Parathyroid adenoma (tissue), 2 donors: Measurements from ENCODE around the gene GDNF.

Source experiments
- H2AFZ ChIP-seq: fragments of 300-600 bp; sonication (generic); one replicate; pipeline ENCODE4 v1.7.0; 2017; ENCODE audit warnings: antibody characterized with exemption, mild to moderate bottlenecking
- H3K27ac ChIP-seq: fragments of 300-600 bp; sonication (generic); one replicate; pipeline ENCODE4 v1.7.0; 2017
- H3K27me3 ChIP-seq: fragments of 300-600 bp; sonication (generic); one replicate; pipeline ENCODE4 v1.7.0; 2017; ENCODE audit warnings: low read length; ENCODE audit not compliant: control insufficient read depth, insufficient read depth
- H3K36me3 ChIP-seq: fragments of 300-600 bp; sonication (generic); one replicate; pipeline ENCODE4 v1.7.0; 2017; ENCODE audit warnings: low read length; ENCODE audit not compliant: control insufficient read depth, insufficient read depth
- H3K4me1 ChIP-seq: fragments of 300-600 bp; sonication (generic); one replicate; pipeline ENCODE4 v1.7.0; 2017; ENCODE audit warnings: control low read depth
- H3K4me2 ChIP-seq: fragments of 300-600 bp; sonication (generic); one replicate; pipeline ENCODE4 v1.7.0; 2017; ENCODE audit warnings: low read length
- H3K4me3 ChIP-seq: fragments of 300-600 bp; sonication (generic); one replicate; pipeline ENCODE4 v1.7.0; 2017; ENCODE audit warnings: low read depth, low read length
- H3K79me2 ChIP-seq: fragments of 300-600 bp; sonication (generic); one replicate; pipeline ENCODE4 v1.7.0; 2017; ENCODE audit warnings: control low read depth
- H3K9ac ChIP-seq: fragments of 300-600 bp; sonication (generic); one replicate; pipeline ENCODE4 v1.7.0; 2017; ENCODE audit warnings: mild to moderate bottlenecking
- H3K9me3 ChIP-seq: fragments of 300-600 bp; sonication (generic); one replicate; pipeline ENCODE4 v1.7.0; 2017; ENCODE audit warnings: low read length; ENCODE audit not compliant: control insufficient read depth
- TF ChIP-seq, protein P1 (sequence below): fragments of 300-600 bp; sonication (generic); IDR thresholded peaks from one replicate; pipeline ENCODE4 v1.7.0; 2017; ENCODE audit warnings: antibody characterized with exemption, mild to moderate bottlenecking
- donor health status: primary hyperparathyroidism.

GDNF gene

DNA sequence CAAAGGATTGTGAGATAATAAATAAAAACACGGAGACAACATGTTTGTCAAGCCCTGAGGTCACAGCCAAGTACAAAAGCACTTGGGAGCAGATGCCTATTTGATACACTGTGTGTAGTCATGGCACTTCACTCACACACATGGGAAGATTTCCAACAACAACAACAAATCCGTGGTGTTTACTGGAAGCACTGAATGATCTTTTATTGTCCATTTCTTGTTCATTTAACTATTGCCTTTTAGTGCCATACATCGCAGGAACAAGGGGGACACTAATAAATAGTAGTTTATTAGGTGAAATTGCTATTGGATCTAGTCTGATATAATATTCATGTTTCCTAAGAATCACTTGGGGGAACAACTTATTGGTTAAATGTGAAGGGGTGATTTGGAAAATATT, 20.4 kb upstream of the GDNF start:
- no peaks in the 10 kb centered on the region for H3K79me2 ChIP-seq
- H3K27ac ChIP-seq, result no peak overlapping the region
- no peaks in the 10 kb centered on the region for H3K36me3 ChIP-seq
- H3K9me3 ChIP-seq, result no peaks in the 10 kb centered on the region
- no peak overlapping the region for H3K4me3 ChIP-seq
- no peak overlapping the region for H3K9ac ChIP-seq
- TF ChIP-seq, protein P1, sequence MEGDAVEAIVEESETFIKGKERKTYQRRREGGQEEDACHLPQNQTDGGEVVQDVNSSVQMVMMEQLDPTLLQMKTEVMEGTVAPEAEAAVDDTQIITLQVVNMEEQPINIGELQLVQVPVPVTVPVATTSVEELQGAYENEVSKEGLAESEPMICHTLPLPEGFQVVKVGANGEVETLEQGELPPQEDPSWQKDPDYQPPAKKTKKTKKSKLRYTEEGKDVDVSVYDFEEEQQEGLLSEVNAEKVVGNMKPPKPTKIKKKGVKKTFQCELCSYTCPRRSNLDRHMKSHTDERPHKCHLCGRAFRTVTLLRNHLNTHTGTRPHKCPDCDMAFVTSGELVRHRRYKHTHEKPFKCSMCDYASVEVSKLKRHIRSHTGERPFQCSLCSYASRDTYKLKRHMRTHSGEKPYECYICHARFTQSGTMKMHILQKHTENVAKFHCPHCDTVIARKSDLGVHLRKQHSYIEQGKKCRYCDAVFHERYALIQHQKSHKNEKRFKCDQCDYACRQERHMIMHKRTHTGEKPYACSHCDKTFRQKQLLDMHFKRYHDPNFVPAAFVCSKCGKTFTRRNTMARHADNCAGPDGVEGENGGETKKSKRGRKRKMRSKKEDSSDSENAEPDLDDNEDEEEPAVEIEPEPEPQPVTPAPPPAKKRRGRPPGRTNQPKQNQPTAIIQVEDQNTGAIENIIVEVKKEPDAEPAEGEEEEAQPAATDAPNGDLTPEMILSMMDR, result no peak
- no peaks in the 10 kb centered on the region for H3K27me3 ChIP-seq
- no peak overlapping the region for H2AFZ ChIP-seq
- H3K4me1 ChIP-seq, result no peaks in the 10 kb centered on the region
- no peak overlapping the region for H3K4me2 ChIP-seq

DNA sequence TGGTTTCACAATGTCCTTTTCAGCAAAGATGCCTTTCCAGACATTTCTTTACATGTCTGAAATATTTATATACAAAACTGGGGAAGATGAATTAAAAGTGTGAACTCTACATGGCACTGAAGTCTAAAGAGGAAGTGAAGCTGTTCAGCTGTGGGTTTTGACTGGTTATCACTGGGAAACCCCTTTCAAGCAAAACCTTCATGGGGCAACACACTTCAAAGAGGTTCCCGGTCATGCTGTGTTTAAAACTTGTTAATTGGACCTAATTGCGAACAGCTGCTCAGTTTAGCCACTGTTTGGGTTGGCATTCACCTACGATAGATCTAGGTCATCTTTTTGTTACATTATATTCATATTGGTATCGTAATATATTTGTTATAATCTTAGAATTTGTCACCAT, 20.0 kb upstream of the GDNF start:
- H3K4me1 ChIP-seq, result no peaks in the 10 kb centered on the region
- no peaks in the 10 kb centered on the region for H3K36me3 ChIP-seq
- no peak overlapping the region for H3K4me2 ChIP-seq
- no peaks in the 10 kb centered on the region for H3K79me2 ChIP-seq
- H3K9ac ChIP-seq, result no peak overlapping the region
- TF ChIP-seq, protein P1, result no peak
- H3K27ac ChIP-seq, result no peak overlapping the region
- no peak overlapping the region for H3K4me3 ChIP-seq
- H3K27me3 ChIP-seq, result no peaks in the 10 kb centered on the region
- H2AFZ ChIP-seq, result no peak overlapping the region
- H3K9me3 ChIP-seq, result no peaks in the 10 kb centered on the region

DNA sequence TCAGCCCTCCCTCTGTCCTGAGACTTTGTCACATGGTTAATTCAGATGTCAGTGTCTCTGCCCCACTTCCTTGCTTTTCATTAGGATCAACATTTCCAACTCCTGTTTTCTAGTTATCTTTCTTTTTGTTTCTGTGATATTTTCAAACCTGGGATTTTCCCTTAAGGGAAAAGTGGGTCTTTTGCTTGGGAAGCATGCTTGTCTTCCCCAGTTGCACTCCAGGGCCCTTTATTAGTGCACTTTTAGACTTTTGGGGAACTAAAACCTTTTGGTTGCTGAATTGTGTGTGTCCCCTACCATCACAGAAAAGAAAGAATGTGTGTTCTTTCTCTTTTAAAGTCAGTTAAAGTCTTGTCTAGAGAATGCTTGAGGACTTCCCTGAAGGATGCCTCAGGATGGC, 18.4 kb upstream of the GDNF start:
- Histone ChIP-seq H3K4me3 (no peak overlapping the region), H3K27ac (no peak overlapping the region), H3K36me3 (no peaks in the 10 kb centered on the region), H3K9ac (no peak overlapping the region), H2AFZ (no peak overlapping the region), H3K27me3 (no peaks in the 10 kb centered on the region), H3K79me2 (no peaks in the 10 kb centered on the region), H3K9me3 (no peaks in the 10 kb centered on the region), H3K4me2 (no peak overlapping the region), H3K4me1 (no peaks in the 10 kb centered on the region)
- TF ChIP-seq, protein P1, result no peak

DNA sequence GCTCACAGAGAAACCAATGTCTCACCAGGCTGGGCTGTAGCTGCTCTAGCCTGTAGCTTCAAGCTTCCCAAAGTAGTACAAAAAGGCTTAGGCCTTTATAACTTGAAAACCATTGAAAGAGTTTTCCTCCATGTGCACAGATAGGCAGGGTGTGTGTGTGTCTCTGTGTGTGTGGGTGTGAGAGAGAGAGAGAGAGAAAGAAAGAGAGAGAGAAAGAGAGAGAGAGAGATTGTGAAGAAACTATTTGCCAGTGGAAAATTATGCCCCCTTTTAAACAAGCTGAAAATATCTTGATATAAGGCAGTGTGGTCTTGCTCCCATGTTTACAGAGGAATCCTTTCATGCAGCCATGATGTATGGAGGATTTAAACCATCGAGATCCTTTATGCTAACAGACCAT, 17.9 kb upstream of the GDNF start:
- TF ChIP-seq, protein P1, result no peak

DNA sequence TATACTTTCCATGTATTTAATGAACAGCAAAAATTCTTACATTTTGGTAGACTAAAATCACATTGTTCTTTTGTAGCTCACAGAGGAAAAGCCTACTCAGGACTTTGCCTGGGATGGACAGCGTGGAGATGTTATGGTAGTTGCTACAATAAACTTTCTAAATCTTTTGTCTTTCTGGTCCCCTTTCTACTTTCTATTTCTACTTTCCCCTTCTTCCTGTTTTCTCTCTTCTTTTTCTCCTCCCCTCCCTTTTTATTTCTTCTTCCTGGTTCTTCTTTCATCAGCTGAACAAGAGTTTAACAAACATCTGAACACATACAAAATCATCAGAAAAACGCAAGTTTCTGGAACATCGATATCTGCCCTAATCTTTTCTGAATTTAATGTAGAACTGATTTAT, 15.6 kb upstream of the GDNF start:
- H3K4me3 ChIP-seq, result no peak overlapping the region
- H3K9me3 ChIP-seq, result no peaks in the 10 kb centered on the region
- TF ChIP-seq, protein P1, result no peak
- no peaks in the 10 kb centered on the region for H3K27me3 ChIP-seq
- H3K27ac ChIP-seq, result no peak overlapping the region
- no peak overlapping the region for H3K9ac ChIP-seq
- H2AFZ ChIP-seq, result no peak overlapping the region
- H3K4me2 ChIP-seq, result no peak overlapping the region
- no peaks in the 10 kb centered on the region for H3K36me3 ChIP-seq
- no peaks in the 10 kb centered on the region for H3K79me2 ChIP-seq
- H3K4me1 ChIP-seq, result no peaks in the 10 kb centered on the region

More for the DNA sequence above, 17.9 kb upstream of the GDNF start:
- H3K27me3 ChIP-seq, result no peaks in the 10 kb centered on the region
- no peak overlapping the region for H3K4me3 ChIP-seq
- H3K27ac ChIP-seq, result no peak overlapping the region
- no peaks in the 10 kb centered on the region for H3K9me3 ChIP-seq
- no peaks in the 10 kb centered on the region for H3K79me2 ChIP-seq
- H3K4me1 ChIP-seq, result no peaks in the 10 kb centered on the region
- no peak overlapping the region for H3K9ac ChIP-seq
- no peak overlapping the region for H2AFZ ChIP-seq
- H3K36me3 ChIP-seq, result no peaks in the 10 kb centered on the region
- H3K4me2 ChIP-seq, result no peak overlapping the region
